ENCODE results near the gene CTNNA2.

DNA sequence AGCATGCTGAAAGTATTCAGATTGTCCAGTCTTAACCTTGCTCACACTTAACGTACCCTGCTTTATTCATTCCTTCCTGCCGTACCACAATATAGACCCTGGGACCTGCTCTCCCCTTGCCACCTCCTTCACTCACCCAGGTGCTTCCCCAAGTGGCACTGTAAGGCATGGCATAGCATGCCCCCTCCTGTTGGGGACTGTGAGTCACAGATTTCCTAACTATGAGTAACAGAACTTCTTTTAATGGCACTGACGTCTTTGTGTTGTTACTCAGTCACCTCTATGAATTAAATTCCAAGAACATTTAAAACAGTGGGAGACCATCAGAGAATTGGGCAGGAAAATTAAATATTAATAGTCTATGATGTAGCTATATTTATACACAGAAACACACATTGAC is 117.2 kb downstream of the CTNNA2 start:
- TF ChIP-seq, protein P1, sequence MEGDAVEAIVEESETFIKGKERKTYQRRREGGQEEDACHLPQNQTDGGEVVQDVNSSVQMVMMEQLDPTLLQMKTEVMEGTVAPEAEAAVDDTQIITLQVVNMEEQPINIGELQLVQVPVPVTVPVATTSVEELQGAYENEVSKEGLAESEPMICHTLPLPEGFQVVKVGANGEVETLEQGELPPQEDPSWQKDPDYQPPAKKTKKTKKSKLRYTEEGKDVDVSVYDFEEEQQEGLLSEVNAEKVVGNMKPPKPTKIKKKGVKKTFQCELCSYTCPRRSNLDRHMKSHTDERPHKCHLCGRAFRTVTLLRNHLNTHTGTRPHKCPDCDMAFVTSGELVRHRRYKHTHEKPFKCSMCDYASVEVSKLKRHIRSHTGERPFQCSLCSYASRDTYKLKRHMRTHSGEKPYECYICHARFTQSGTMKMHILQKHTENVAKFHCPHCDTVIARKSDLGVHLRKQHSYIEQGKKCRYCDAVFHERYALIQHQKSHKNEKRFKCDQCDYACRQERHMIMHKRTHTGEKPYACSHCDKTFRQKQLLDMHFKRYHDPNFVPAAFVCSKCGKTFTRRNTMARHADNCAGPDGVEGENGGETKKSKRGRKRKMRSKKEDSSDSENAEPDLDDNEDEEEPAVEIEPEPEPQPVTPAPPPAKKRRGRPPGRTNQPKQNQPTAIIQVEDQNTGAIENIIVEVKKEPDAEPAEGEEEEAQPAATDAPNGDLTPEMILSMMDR (IDR thresholded peaks at IDR 0.05; ENCODE audit: low read depth, low read length) = no peak
- TF ChIP-seq EZH2phosphoT487 (IDR thresholded peaks at IDR 0.05; ENCODE audit: low read depth) = no peak

All from OCI-LY3 (cell line).